Transverse colon (tissue), 4 donors: Measurements from ENCODE around the gene C19orf81. TPM values are rescaled to one million over a fixed set of nuclear protein-coding genes. Genes with fewer than 3 reads are reported as not detected.

Source experiments
- DNase-seq: peaks from one replicate; pipeline ENCODE4 v3.0.0-alpha.2; 2019
- H3K27ac ChIP-seq, 4 donors: fragments of 200-600 bp; sonication (generic); 2 replicates each; pipeline ENCODE4 v1.5.1; 2016 to 2018; ENCODE audit warnings: inconsistent platforms in 4 of 4
- H3K27me3 ChIP-seq: fragments of 200-600 bp; sonication (generic); 2 replicates; pipeline ENCODE4 v1.5.1; 2017; ENCODE audit warnings: inconsistent platforms
- H3K36me3 ChIP-seq, 4 donors: fragments of 200-600 bp; sonication (generic); 2 replicates each; pipeline ENCODE4 v1.5.1; 2017 to 2019; ENCODE audit warnings: inconsistent platforms in 4 of 4
- H3K4me1 ChIP-seq, 4 donors: fragments of 200-600 bp; sonication (generic); 2 replicates each; pipeline ENCODE4 v1.5.1; 2017 to 2020; ENCODE audit warnings: inconsistent platforms in 4 of 4
- H3K4me3 ChIP-seq, 4 donors: fragments of 200-600 bp; sonication (generic); 1 replicate in 1 of 4; 2 replicates in 3 of 4; pipeline versions ENCODE4 v1.5.1 to v1.6.1; 2017 to 2019; ENCODE audit warnings: inconsistent platforms in 4 of 4
- H3K9me3 ChIP-seq, 2 donors: fragments of 200-600 bp; sonication (generic); 2 replicates each; pipeline ENCODE4 v1.5.1; 2017 to 2019; ENCODE audit warnings: inconsistent platforms in 2 of 2
- EP300 ChIP-seq: sonication (generic); formaldehyde crosslinking; IDR thresholded peaks from one replicate; pipeline ENCODE4 v1.6.1; 2017; ENCODE audit warnings: antibody characterized with exemption, low read depth
- POLR2A ChIP-seq: fragments of 450-650 bp; IDR thresholded peaks from one replicate; pipeline ENCODE4 v1.6.1; 2016; ENCODE audit warnings: antibody characterized with exemption, mild to moderate bottlenecking, moderate library complexity
- POLR2AphosphoS5 ChIP-seq, 3 donors: sonication (generic); formaldehyde crosslinking; IDR thresholded peaks; one replicate each; pipeline ENCODE4 v1.6.1; 2016; ENCODE audit warnings: antibody characterized with exemption in 3 of 3
- whole genome bisulfite sequencing, 2 donors: methylation state at CpG; one replicate each; pipeline ENCODE4 v1.1.5; 2018; ENCODE audit warnings: low coverage in 1 of 2; 5-methylcytosine and 5-hydroxymethylcytosine counted together
- in situ Hi-C, 4 donors: fragments of 200-750 bp; cut with MboI; loops; one replicate each; pipeline versions ENCODE4 v1.15.0 to v1.15.1; 2017; ENCODE audit warnings: low sequenced_read_pairs in 3 of 4, low pct_ligation_motif_present in 1 of 4, low pct_unique_long_range_greater_than_20kb in 1 of 4
- intact Hi-C: fragments of 100-400 bp; cut with DNase I; formaldehyde crosslinking; loops from one replicate; pipeline ENCODE4 v1.15.1; 2023; ENCODE audit warnings: low total_unique reads
- total RNA-seq, 4 donors: library from RNA; depleted of rRNA; stranded (reverse); fragments of >200 nt; gene quantifications; one replicate each; pipeline ENCODE4 v1.1.0, GENCODE V29; 2016
- TF ChIP-seq, protein P1 (sequence below), 5 experiments: fragments of 200-600 bp in 3 of 5; fragments of 450-650 bp in 2 of 5; sonication (generic) in 3 of 5; IDR thresholded peaks; 1 replicate in 2 of 5; 2 replicates in 3 of 5; pipeline ENCODE4 v1.5.1; 2016 to 2017; ENCODE audit warnings: antibody characterized with exemption in 5 of 5, inconsistent platforms in 3 of 5, mild to moderate bottlenecking in 2 of 5, moderate library complexity in 1 of 5

C19orf81 gene
- total RNA-seq, 4 donors from 2014 or later: not detected

DNA sequence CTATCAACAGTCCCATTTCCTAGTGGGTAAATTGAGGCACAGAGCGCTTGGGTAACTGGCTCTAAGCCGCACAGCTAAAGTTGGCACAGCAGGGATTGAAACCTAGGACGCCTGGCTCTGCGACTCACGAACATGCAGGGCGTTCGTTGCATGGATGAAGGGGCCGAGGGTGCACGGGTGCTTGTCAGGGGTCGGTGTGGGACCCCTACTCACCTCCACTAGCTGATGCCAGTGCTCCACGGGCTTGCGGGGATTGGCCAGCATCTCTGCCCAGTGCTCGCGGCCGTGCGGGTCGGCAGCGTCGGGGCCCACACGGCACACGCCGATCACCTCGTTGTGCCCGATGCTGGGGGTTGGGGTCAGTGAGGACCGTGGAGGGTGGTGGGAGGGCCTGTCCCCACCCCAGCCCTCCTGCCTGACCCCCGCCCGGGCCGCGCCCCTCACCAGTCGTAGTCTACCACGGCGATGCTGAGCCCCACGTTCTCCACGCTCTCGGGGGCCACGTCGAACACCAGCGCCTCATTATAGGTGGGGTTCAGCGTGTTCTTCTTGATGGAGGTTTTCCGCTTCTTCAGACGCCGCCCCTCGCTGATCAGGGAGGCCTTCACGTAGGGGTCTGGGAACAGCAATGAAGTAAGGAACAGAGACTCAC is 24.2 kb upstream of the C19orf81 start:
- no peaks in the 10 kb centered on the region for H3K36me3 ChIP-seq
- intact Hi-C loops (no loop called here), in situ Hi-C loops (loop anchor here in 1 of 4 donors (25.0 kb wide), 1 partner anchor 538 kb away; no protein-coding TSS in a partner anchor)
- no peak overlapping the region for H3K4me3 ChIP-seq
- H3K4me1 ChIP-seq: no peaks in the 10 kb centered on the region
- peaks cover 4% of the 10 kb centered on the region for H3K27me3 ChIP-seq
- WGBS, 2 donors: 96% methylated on average over 42 of the region's 44 CpGs; no CpG with 5 or more reads in 1 of the 2 donors
- H3K9me3 ChIP-seq: no peaks in the 10 kb centered on the region
- TF ChIP-seq, protein P1, sequence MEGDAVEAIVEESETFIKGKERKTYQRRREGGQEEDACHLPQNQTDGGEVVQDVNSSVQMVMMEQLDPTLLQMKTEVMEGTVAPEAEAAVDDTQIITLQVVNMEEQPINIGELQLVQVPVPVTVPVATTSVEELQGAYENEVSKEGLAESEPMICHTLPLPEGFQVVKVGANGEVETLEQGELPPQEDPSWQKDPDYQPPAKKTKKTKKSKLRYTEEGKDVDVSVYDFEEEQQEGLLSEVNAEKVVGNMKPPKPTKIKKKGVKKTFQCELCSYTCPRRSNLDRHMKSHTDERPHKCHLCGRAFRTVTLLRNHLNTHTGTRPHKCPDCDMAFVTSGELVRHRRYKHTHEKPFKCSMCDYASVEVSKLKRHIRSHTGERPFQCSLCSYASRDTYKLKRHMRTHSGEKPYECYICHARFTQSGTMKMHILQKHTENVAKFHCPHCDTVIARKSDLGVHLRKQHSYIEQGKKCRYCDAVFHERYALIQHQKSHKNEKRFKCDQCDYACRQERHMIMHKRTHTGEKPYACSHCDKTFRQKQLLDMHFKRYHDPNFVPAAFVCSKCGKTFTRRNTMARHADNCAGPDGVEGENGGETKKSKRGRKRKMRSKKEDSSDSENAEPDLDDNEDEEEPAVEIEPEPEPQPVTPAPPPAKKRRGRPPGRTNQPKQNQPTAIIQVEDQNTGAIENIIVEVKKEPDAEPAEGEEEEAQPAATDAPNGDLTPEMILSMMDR (IDR thresholded peaks at IDR 0.05): no peak
- TF ChIP-seq POLR2AphosphoS5 (IDR thresholded peaks at IDR 0.05): no peak
- DNase-seq: no peak
- H3K27ac ChIP-seq: no peak overlapping the region

DNA sequence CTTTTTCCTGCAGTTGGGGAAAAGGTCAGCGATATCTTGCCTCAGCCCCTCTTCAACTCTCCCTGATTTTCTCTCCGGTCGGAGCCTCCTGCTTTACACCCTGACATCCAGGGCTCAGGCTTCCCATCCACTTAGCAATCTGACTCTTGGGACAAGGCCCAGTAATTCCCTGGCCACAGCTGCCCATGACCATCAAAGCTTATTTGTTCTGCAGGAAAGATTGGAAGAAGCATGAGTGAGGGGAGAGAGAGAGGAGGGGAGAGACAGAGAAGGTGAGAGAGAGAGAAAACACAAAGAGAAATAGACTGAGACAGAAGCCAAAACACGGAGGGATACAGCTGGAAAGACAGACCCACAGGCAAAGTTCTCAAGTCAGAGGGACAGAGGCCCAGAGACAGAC is 23.2 kb upstream of the C19orf81 start:
- intact Hi-C loops: no loop called here
- Histone ChIP-seq H3K4me1 (no peaks in the 10 kb centered on the region), H3K27me3 (peaks cover 4% of the 10 kb centered on the region), H3K36me3 (no peaks in the 10 kb centered on the region), H3K27ac (no peak overlapping the region), H3K9me3 (no peaks in the 10 kb centered on the region), H3K4me3 (no peak overlapping the region)
- WGBS, 2 donors: 33 to 61% methylated on average over 1 to 4 of the region's 4 CpGs
- in situ Hi-C loops: loop anchor here in 1 of 4 donors (25.0 kb wide), 1 partner anchor 539 kb away; no protein-coding TSS in a partner anchor
- no peak for DNase-seq
- no peak for TF ChIP-seq EP300
- TF ChIP-seq, protein P1 (IDR thresholded peaks at IDR 0.05): no peak
- TF ChIP-seq POLR2A: no peak
- no peak for TF ChIP-seq POLR2AphosphoS5 (IDR thresholded peaks at IDR 0.05)

DNA sequence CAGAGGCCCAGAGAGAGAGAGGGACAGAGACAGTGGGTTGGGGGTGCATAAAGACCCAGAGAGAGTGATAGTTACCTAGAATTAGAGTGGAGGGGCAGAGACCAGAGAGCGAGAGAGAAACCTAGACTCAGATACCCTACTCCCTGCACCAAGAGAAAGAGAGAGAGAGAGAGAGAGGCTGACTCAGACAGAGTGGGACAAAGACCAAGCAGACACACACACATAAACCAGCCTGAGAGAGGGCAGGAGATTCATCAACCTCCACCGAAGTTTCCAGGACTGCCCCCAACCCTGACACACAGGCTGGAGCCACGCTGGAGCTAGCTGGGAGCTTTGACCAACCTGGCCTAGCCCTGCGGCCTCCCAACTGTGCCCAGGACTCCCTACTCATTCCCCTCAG is 22.4 kb upstream of the C19orf81 start:
- intact Hi-C loops: no loop called here
- 70 to 83% methylated on average over 1 to 4 of the region's 4 CpGs for WGBS, 2 donors

DNA sequence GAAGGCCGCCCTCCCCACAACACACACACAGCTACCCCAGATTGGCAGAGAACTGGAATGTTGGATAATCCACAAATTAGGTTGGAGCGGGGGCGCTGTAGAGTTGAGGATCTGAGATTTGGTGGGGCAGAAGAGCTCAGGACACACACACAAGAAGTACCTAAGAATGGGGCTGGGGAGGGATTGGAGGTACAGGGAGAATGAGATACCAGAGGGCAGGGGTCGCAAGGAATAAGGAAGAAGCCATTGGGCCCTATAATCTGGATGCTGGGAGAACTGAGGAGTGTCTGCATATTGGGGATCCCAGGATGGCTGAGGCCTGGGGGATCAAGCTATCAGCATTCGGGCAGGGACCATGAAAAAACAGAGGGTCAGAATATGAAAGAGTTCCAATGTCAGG is 21.1 kb upstream of the C19orf81 start:
- Histone ChIP-seq H3K4me3 (no peak overlapping the region), H3K36me3 (no peaks in the 10 kb centered on the region), H3K27ac (no peak overlapping the region), H3K9me3 (peaks cover 0 to under 1% of the 10 kb centered on the region in 2 donors), H3K4me1 (no peaks in the 10 kb centered on the region), H3K27me3 (peaks cover 4% of the 10 kb centered on the region)
- DNase-seq: no peak
- TF ChIP-seq EP300 (no peak), POLR2A (no peak), POLR2AphosphoS5 (IDR thresholded peaks at IDR 0.05) (no peak)
- TF ChIP-seq, protein P1 (IDR thresholded peaks at IDR 0.05): no peak
- WGBS, 2 donors: 85 to 94% methylated on average over 4 to 5 of the region's 5 CpGs
- intact Hi-C loops (no loop called here), in situ Hi-C loops (loop anchor here in 1 of 4 donors (25.0 kb wide), 1 partner anchor 541 kb away; no protein-coding TSS in a partner anchor)

More for the DNA sequence above, 22.4 kb upstream of the C19orf81 start:
- no peaks in the 10 kb centered on the region for H3K36me3 ChIP-seq
- no peak for DNase-seq
- H3K27me3 ChIP-seq: peaks cover 4% of the 10 kb centered on the region
- no peak overlapping the region for H3K27ac ChIP-seq
- H3K4me3 ChIP-seq: no peak overlapping the region
- in situ Hi-C loops: loop anchor here in 1 of 4 donors (25.0 kb wide), 1 partner anchor 539 kb away; no protein-coding TSS in a partner anchor
- no peaks in the 10 kb centered on the region for H3K9me3 ChIP-seq
- TF ChIP-seq, protein P1 (IDR thresholded peaks at IDR 0.05): no peak
- TF ChIP-seq EP300: no peak
- no peak for TF ChIP-seq POLR2A
- TF ChIP-seq POLR2AphosphoS5 (IDR thresholded peaks at IDR 0.05): no peak
- no peaks in the 10 kb centered on the region for H3K4me1 ChIP-seq
